HG03432 (cell line): ENCODE measurements around the gene NLRP7.
"Not testable (repeated sequence)": the region's sequence is repeated elsewhere in the genome, so short reads cannot be mapped to it uniquely, and the experiment has no call there.

Source experiments
- ATAC-seq: cut with Tn5 transposase; IDR thresholded peaks from one replicate; pipeline ENCODE4 v1.9.1; 2021; ENCODE audit warnings: mild to moderate bottlenecking, moderate library complexity; ENCODE audit not compliant: unreplicated experiment

NLRP7 gene

DNA sequence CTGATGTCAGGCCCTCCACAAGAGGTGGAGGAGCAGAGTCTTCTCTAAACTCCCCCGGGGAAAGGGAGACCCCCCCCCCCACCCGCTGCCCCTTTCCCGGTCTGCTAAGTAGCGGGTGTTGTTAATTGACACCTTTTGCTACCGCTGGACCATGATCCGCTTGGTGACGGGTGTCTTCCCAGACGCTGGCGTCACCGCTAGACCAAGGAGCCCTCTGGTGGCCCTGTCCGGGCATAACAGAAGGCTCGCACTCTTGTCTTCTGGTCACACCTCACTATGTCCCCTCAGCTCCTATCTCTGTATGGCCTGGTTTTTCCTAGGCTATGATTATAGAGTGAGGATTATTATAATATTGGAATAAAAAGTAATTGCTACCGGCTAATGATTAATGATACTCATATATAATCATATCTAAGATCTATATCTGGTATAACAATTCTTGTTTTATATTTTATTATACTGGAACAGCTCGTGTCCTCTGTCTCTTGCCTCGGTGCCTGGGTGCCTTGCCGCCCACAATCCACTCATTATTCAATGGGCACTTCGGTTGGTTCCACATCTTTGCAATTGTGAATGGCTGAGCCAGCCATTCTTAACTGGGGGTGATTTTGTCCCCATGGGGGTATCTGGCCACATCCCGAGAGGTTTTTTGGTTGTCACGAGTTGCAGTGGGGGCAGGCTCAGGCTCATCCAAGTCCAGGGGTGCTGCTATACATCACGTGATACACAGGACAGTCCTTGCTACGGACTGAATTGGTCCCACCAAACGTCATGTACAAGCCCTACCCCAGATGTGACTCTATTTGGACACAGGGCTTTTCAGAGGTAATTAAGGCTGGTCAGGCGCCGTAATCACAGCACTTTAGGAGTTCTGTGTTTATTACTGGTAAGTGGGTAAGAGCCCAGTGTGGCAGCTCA lies 27.4 kb downstream of the NLRP7 start:
- not testable (repeated sequence) for ATAC-seq

GRCh38 chr19:54918499-54918898 lies 28.8 kb downstream of the NLRP7 start:
- ATAC-seq, result no peak

GRCh38 chr19:54916822-54917221 lies 30.5 kb downstream of the NLRP7 start:
- ATAC-seq, result no peak

DNA sequence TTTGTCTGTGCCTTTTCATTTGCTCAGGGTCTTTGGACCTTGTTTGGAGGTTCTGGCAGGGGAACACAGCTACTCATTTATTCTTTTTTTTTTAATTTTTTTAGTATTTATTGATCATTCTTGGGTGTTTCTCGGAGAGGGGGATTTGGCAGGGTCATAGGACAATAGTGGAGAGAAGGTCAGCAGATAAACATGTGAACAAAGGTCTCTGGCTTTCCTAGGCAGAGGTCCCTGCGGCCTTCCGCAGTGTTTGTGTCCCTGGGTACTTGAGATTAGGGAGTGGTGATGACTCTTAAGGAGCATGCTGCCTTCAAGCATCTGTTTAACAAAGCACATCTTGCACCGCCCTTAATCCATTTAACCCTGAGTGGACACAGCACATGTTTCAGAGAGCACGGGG lies 39.4 kb downstream of the NLRP7 start:
- not testable (repeated sequence) for ATAC-seq

DNA sequence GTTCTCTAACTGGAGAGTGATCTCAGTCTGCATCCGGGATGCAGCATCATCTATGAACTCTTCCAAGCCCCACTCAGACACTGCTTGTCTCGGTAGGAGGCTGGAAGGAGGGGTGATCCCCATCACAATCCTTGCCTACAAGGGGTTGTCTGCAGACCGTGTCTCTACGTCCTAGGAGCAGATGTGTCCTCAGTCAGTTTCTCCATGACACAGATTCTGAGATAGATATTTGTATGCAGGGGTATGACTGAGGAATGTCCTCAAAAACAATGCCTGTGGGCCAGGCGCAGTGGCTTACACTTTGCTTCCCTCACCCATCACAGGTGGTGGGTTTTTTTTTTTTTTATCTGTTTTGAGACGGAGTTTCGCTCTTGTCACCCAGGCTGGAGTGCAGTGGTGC lies 40.5 kb downstream of the NLRP7 start:
- ATAC-seq, result no peak

DNA sequence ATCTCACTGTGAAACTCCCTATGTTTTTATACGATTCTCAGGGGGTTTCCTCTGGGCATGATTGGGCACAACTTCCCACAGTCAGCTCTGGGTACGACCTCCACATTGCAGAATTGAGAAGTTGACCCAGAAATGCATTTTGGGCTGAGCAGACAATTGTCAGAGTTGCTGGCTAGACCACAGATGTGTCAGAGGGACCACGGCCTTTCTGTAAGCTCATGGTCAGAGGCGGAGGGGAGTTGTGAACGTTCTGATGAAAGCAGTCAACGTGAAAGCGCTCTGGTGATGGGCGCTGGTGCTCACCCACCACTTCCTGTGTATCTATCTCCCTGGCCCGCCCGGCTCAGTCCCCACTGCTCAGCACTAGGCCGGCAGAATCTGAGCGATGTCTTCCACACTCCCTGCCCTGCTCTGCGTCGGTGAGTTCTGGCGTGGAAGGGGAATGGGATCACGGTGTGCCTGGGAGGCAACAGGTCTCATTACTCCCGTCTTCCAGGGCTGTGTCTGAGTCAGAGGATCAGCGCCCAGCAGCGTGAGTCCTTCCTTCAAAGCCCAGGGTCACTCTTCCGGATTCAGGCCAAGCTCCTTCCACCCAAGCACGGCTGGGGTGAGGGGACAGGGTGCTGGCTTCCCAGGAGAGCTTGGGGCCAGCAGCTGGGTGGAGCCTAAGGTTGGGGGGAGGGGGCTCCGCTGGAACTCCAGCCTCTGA lies 41.4 kb downstream of the NLRP7 start, which contains the start of gene NCR1:
Gene NCR1 (plus strand): TSS at position 346 of the 709 bp plus-strand sequence. CDS start 40 bp downstream, at position 386.
- ATAC-seq, result no peak

DNA sequence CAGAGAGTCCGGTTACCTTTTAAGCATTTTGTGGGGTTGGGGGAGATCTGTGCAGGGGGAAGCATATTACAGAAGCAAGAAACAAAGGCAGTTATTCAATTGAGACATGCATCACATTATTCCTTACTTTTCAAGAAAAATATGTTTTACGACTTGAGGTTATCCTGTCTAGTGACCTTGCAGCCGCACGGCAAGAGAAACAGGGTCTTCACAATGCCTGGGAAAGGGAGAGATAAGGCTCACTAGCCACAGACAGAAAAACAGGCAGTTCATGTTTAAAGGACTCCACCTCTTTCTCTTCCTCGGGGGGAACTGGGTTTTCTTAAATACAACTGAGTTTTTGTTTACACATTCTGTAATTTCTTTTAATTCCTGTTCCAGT lies 41.9 kb downstream of the NLRP7 start:
- no peak for ATAC-seq

GRCh38 chr19:54904261-54904660 lies 43.1 kb downstream of the NLRP7 start:
- ATAC-seq, result not testable (repeated sequence)

DNA sequence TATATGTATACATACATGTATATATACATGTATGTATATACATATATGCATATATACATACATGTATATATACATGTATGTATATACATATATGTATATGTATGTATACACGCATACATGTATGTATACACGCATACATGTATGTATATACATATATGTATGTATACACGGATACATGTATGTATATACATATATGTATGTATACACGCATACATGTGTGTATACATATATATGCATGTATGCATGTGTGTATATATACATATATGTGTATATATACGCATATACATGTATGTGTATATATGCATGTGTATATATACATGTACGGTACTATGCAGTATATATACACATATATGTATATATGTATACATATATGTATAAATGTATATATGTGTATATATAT lies 44.0 kb downstream of the NLRP7 start:
- ATAC-seq, result no peak

DNA sequence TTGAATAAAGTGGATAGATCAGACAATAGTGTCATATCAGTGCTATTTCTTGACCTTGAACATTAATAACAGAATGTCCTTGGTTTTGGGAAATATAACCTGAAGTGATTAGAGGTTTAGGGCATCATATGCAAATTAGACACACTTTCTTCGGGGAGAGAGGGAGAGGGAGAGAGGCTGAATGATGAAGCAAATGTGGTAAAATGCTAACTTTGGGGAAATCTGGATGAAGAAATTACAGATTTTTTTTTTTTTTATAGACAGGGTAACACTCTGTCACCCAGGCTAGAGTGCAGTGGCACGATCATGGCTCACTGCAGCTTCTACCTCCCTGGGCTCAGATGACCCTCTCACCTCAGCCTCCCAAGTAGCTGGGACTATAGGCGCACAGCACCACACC lies 45.3 kb downstream of the NLRP7 start:
- ATAC-seq, result no peak

GRCh38 chr19:54901153-54901552 lies 46.2 kb downstream of the NLRP7 start:
- ATAC-seq, result not testable (repeated sequence)

DNA sequence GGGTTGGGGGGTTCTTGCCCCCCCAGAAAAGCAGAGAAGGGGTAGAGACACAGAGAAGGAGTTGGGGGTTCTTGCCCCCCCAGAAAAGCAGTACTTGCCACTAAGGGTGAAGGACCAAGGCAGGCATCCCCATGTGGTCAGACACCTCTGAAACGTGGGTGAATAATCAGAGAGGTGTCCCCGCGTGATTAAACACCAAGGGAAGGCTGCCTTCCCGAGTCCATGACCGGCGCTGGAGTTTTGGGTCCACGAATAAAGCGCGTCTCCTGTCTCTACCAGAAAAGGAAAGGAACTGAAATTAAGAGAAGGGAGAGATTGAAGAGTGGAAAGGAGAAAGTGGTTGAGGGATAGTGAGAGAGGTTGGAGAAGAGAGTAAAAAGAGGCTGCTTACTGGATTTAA lies 47.7 kb downstream of the NLRP7 start:
- not testable (repeated sequence) for ATAC-seq

DNA sequence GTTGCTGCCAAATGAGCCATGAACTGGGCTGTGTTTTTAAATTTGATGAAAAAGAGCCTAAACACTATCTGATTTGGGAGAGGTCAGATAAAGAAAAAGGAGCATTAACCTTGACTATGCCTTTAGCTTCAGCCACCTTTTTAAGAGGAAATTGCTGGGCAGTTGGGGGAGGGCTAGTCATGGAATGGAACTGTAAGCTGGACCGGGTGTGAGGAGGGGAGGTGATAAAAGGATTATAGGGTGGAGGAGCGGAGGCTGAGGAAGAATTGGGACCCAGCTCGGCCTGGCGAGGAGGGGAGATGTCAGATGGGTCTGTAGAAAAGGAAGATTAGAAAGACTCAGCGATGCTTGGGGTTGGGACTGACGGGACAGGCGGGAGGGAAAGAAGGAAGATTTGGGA lies 48.6 kb downstream of the NLRP7 start:
- not testable (repeated sequence) for ATAC-seq

- no peak for ATAC-seq
These were observed 51.3 kb downstream of the NLRP7 start for GRCh38 chr19:54896036-54896435.

GRCh38 chr19:54894106-54894505 lies 53.2 kb downstream of the NLRP7 start:
- not testable (repeated sequence) for ATAC-seq

GRCh38 chr19:54893406-54893805 lies 53.9 kb downstream of the NLRP7 start:
- ATAC-seq, result no peak

DNA sequence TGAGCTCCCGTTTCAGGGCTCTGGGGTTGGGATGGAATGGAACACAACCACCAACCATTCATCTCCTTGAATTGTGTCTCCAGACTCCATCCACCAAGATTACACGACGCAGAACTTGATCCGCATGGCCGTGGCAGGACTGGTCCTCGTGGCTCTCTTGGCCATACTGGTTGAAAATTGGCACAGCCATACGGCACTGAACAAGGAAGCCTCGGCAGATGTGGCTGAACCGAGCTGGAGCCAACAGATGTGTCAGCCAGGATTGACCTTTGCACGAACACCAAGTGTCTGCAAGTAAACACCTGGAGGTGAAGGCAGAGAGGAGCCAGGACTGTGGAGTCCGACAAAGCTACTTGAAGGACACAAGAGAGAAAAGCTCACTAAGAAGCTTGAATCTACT lies 57.8 kb downstream of the NLRP7 start:
- no peak for ATAC-seq

GRCh38 chr19:54888239-54888638 lies 59.1 kb downstream of the NLRP7 start:
- no peak for ATAC-seq

GRCh38 chr19:54883228-54883627 lies 64.1 kb downstream of the NLRP7 start:
- ATAC-seq, result no peak

DNA sequence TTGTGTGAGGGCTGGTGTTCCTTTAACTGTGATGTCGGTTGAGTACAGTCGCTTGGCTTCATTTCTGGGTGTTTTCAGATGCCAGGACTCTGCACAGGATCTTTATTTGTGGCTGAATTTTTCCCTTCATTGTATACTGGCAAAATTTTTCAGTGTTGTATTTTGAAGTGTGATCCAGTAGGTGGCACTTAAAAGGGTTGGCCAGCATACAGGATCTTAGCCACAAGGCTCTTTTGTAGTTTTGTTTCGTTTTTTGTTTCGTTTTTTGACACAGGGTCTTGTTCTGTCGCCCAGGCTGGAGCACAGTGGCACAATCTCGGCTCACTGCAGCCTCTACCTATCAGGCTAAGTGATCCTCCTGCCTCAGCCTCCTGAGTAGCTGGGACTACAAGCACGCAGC lies 64.6 kb downstream of the NLRP7 start:
- no peak for ATAC-seq

DNA sequence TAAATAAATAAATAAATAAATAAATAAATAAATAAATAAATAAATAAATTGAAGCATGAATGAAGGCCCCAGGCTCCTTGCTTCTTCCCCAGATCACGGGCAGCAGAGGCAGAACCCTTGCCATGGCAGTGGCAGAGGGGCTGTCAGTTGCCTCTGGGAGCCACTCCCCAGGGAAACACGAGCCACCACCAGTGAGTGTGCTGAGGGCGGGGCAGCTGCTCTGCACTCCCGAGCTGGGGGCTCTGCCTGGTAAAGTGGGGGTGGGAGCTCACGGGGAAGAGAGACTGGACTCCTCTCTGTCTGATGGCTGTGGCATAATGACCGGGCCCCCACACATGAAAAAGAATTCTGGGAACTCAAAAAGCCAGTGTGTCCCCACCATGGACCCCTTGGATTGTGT lies 65.4 kb downstream of the NLRP7 start:
- ATAC-seq, result no peak

DNA sequence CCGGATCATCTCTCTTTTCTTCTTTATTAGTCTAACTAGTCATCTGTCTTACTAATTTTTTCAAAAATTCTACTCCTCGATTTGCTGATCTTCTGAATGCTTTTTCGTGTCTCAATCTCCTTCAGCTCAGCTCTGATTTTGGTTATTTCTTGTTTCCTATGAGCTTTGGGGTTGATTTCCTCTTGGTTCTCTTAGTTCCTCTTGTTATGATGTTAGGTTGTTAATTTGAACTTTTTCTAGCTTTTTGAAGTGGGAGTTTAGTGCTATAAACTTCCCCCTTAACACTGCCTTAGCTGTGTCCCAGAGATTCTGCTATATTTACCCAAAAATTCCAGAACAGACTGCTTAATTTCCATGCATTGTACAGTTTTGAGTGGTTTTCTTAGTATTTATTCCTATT lies 69.9 kb downstream of the NLRP7 start:
- no peak for ATAC-seq
